SH-SY5Y (cell line): ENCODE data around the gene PPP1R14D.

ENCODE experiments used
- GATA2 ChIP-seq: IDR thresholded peaks from 2 replicates; pipeline ENCODE4 v1.6.1; 2011; ENCODE audit warnings: mild to moderate bottlenecking, low read depth, low read length
- GATA3 ChIP-seq: IDR thresholded peaks from 2 replicates; pipeline ENCODE4 v1.6.1; 2011; ENCODE audit warnings: low read depth, mild to moderate bottlenecking, low read length, moderate library complexity

- TF ChIP-seq GATA3 = no peak
- no peak for TF ChIP-seq GATA2
These were observed 13.3 kb downstream of the PPP1R14D start for GRCh38 chr15:40815042-40815698.
